GM23338 (cell line): ENCODE results near the gene KRT7. TPM values are rescaled to one million over a fixed set of nuclear protein-coding genes. Genes with fewer than 3 reads are reported as not detected.

Experiments used
- ATAC-seq: fragments of 200-7000 bp; cut with Tn5 transposase; 3 replicates; pipeline ENCODE4 v1.9.1; 2020
- DNase-seq: peaks from one replicate; pipeline ENCODE4 v3.0.0-alpha.2; 2015; ENCODE audit warnings: low spot score
- H2AFZ ChIP-seq: fragments of 200-600 bp; sonication (generic); 2 replicates; pipeline ENCODE4 v1.8.0; 2016; ENCODE audit warnings: antibody characterized with exemption, mild to moderate bottlenecking, moderate library complexity
- H3F3A ChIP-seq: fragments of 200-600 bp; sonication (generic); replicated peaks from 2 replicates; pipeline ENCODE4 v1.8.0; 2017; ENCODE audit warnings: antibody characterized with exemption, mixed run types, low read depth
- H3K27ac ChIP-seq: fragments of 200-600 bp; sonication (generic); 2 replicates; pipeline ENCODE4 v1.6.1; 2016; ENCODE audit warnings: low read depth
- H3K27me3 ChIP-seq: fragments of 200-600 bp; sonication (generic); 2 replicates; pipeline ENCODE4 v1.8.0; 2016; ENCODE audit warnings: mild to moderate bottlenecking, mixed run types, moderate library complexity; ENCODE audit not compliant: insufficient read depth
- H3K36me3 ChIP-seq: fragments of 200-600 bp; sonication (generic); 2 replicates; pipeline ENCODE4 v1.8.0; 2016; ENCODE audit warnings: mild to moderate bottlenecking; ENCODE audit not compliant: insufficient read depth
- H3K4me1 ChIP-seq: fragments of 200-600 bp; sonication (generic); 2 replicates; pipeline ENCODE4 v1.8.0; 2016; ENCODE audit warnings: mild to moderate bottlenecking, moderate library complexity; ENCODE audit not compliant: insufficient read depth
- H3K4me2 ChIP-seq: fragments of 200-600 bp; sonication (generic); 2 replicates; pipeline ENCODE4 v1.7.1; 2017; ENCODE audit warnings: mixed run types
- H3K4me3 ChIP-seq: fragments of 200-600 bp; sonication (generic); 2 replicates; pipeline ENCODE4 v1.6.1; 2016; ENCODE audit warnings: mixed run types
- H3K79me2 ChIP-seq: fragments of 200-600 bp; sonication (generic); replicated peaks from 2 replicates; pipeline ENCODE4 v1.8.0; 2017; ENCODE audit warnings: mild to moderate bottlenecking; ENCODE audit not compliant: insufficient read depth
- H3K9me2 ChIP-seq: fragments of 200-600 bp; sonication (generic); 2 replicates; pipeline ENCODE4 v1.8.0; 2017; ENCODE audit not compliant: insufficient read depth
- H4K20me1 ChIP-seq: fragments of 200-600 bp; sonication (generic); replicated peaks from 2 replicates; pipeline ENCODE4 v1.8.0; 2017; ENCODE audit warnings: mild to moderate bottlenecking; ENCODE audit not compliant: insufficient read depth
- H3K27ac Mint-ChIP-seq: 2 replicates; pipeline ENCODE4 v1.8.0; 2020; ENCODE audit warnings: inconsistent platforms, mild to moderate bottlenecking, moderate library complexity, mixed read lengths
- H3K27me3 Mint-ChIP-seq: 3 replicates; pipeline ENCODE4 v1.8.0; 2022; ENCODE audit warnings: low read depth, mild to moderate bottlenecking, moderate library complexity, mixed read lengths, inconsistent platforms; ENCODE audit not compliant: insufficient read depth, poor library complexity
- H3K36me3 Mint-ChIP-seq: 3 replicates; pipeline ENCODE4 v1.8.0; 2021; ENCODE audit warnings: low read depth, mild to moderate bottlenecking, inconsistent platforms, moderate library complexity, mixed read lengths
- H3K4me1 Mint-ChIP-seq: 3 replicates; pipeline ENCODE4 v1.8.0; 2020; ENCODE audit warnings: mild to moderate bottlenecking, inconsistent platforms, mixed read lengths
- H3K4me3 Mint-ChIP-seq: 3 replicates; pipeline ENCODE4 v1.8.0; 2021; ENCODE audit warnings: moderate library complexity, mild to moderate bottlenecking, inconsistent platforms, mixed read lengths
- H3K9me3 Mint-ChIP-seq: 3 replicates; pipeline ENCODE4 v1.8.0; 2020; ENCODE audit warnings: moderate library complexity, mild to moderate bottlenecking, inconsistent platforms, mixed read lengths
- JUNB ChIP-seq: IDR thresholded peaks from one replicate; pipeline ENCODE4 v1.6.1; 2016; ENCODE audit warnings: antibody characterized with exemption; ENCODE audit not compliant: unreplicated experiment
- ZNF114 ChIP-seq: fragments of 250-450 bp; sonication (Bioruptor Pico); IDR thresholded peaks from 2 replicates; pipeline ENCODE4 v1.5.0; 2020; ENCODE audit warnings: mild to moderate bottlenecking, moderate library complexity
- ZNF331 ChIP-seq: fragments of 250-450 bp; sonication (Bioruptor Pico); IDR thresholded peaks from 2 replicates; pipeline ENCODE4 v1.5.0; 2020; ENCODE audit warnings: low read depth, mild to moderate bottlenecking, moderate library complexity
- ZNF462 ChIP-seq: fragments of 250-450 bp; sonication (Bioruptor Pico); IDR thresholded peaks from 2 replicates; pipeline ENCODE4 v1.5.0; 2020; ENCODE audit warnings: mild to moderate bottlenecking, moderate library complexity
- polyA plus RNA-seq: library from polyadenylated mRNA; unstranded; fragments of >200 nt; fragmentation: Nextera tagmentation; extraction: Ambion mirVana; gene quantifications from 2 replicates; pipeline ENCODE4 v1.2.1, GENCODE V29; 2016
- total RNA-seq: library from RNA; depleted of rRNA; stranded (reverse); fragments of >200 nt; shearing (Covaris generic); gene quantifications from 2 replicates; pipeline ENCODE4 v1.2.3, GENCODE V29; 2014

The KRT7 gene
- total and polyA plus RNA-seq, 2 experiments from 2014 or later, result 6.5 to 9.4 TPM

GRCh38 chr12:52284562-52285171 is 51.6 kb downstream of the KRT7 start:
- Histone ChIP-seq H3F3A (no peaks in the 10 kb centered on the region), H2AFZ (no peak overlapping the region), H3K27me3 (no peaks in the 10 kb centered on the region), H3K4me3 (no peak overlapping the region), H3K4me2 (no peak overlapping the region), H4K20me1 (no peaks in the 10 kb centered on the region), H3K79me2 (no peaks in the 10 kb centered on the region), H3K9me2 (0 out of 2 replicates have a peak, but pooled peaks cover under 1% of the 10 kb centered on the region), H3K4me1 (no peaks in the 10 kb centered on the region), H3K27ac (no peak overlapping the region), H3K36me3 (no peaks in the 10 kb centered on the region)
- H3K4me1 Mint-ChIP-seq, result peaks cover 3% of the 10 kb centered on the region; the same call in 2 of the 3 replicates
- TF ChIP-seq JUNB (no peak), ZNF462 (CRISPR knock-in tag) (no peak)
- no peaks in the 10 kb centered on the region for H3K9me3 Mint-ChIP-seq
- no peak for ATAC-seq
- H3K27me3 Mint-ChIP-seq, result peaks cover 2% of the 10 kb centered on the region
- no peak overlapping the region for H3K27ac Mint-ChIP-seq
- no peak overlapping the region for H3K4me3 Mint-ChIP-seq
- H3K36me3 Mint-ChIP-seq, result no peaks in the 10 kb centered on the region
- no peak for DNase-seq

- peaks cover 3% of the 10 kb centered on the region; the same call in 2 of the 3 replicates for H3K4me1 Mint-ChIP-seq
- no peak overlapping the region for H3K4me2 ChIP-seq
- DNase-seq (no peak), ATAC-seq (no peak)
- no peak overlapping the region for H3K27ac Mint-ChIP-seq
- no peak overlapping the region for H2AFZ ChIP-seq
- no peak overlapping the region for H3K4me3 ChIP-seq
- H3K9me3 Mint-ChIP-seq, result no peaks in the 10 kb centered on the region
- H3K27me3 Mint-ChIP-seq, result no peaks in the 10 kb centered on the region
- H3K27me3 ChIP-seq, result no peaks in the 10 kb centered on the region
- no peak overlapping the region for H3K27ac ChIP-seq
- H3K4me1 ChIP-seq, result no peaks in the 10 kb centered on the region
- H3K36me3 Mint-ChIP-seq, result no peaks in the 10 kb centered on the region
- H3K36me3 ChIP-seq, result no peaks in the 10 kb centered on the region
- no peak overlapping the region for H3K4me3 Mint-ChIP-seq
- no peaks in the 10 kb centered on the region for H3K9me2 ChIP-seq
- no peaks in the 10 kb centered on the region for H4K20me1 ChIP-seq
- H3F3A ChIP-seq, result no peaks in the 10 kb centered on the region
- H3K79me2 ChIP-seq, result no peaks in the 10 kb centered on the region
- TF ChIP-seq ZNF114 (no peak), ZNF331 (CRISPR knock-in tag) (no peak), ZNF462 (CRISPR knock-in tag) (no peak)
These were observed 52.2 kb downstream of the KRT7 start for GRCh38 chr12:52285172-52285745.
